Measurements from ENCODE around the gene LUZP1. TPM values are rescaled to one million over a fixed set of nuclear protein-coding genes. Genes with fewer than 3 reads are reported as not detected.
A peak's percentile ranks its signal among the peaks of the same experiment; 100 is the strongest.

LUZP1 gene
- total RNA-seq, 1 experiment from 2014 or later = 22.4 TPM

DNA sequence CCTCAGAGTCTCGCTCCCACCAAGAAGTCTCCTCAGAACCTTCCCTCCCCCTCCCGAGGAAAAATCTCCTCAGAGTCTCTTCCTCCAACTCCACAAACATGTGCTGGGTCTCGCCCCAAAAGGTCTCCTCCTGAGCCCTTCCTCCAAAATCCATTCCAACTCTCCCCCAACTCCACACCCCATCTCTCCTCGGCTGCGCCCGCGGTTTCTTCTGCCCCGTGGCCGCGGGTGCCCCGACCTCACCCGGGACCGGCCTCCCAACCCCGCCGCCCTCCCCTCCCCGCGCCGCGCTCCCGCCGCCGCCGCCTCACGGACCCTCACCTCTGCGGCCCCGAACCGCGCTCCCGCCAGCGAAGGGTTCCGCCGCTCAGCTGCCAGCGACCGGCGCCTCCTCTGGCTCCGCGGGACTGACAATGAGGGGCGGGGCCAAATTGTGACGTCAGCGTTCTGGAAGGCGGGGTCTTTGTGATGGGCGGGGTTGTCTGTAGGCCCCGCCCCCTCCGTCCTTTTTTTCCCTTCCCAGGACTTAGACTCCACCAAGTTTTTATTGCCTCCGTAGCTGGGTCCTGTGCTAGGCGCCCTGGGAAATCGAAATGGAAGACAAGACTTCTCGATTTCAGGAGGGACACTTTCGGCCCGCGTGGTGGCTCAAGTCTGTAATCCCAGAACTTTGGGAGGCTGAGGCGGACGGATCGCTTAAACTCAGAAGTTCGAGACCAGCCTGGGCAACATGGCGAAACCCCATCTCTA lies at the start of gene LUZP1 (continued):
- TF ChIP-seq POLR2AphosphoS5 (IDR thresholded peaks at IDR 0.05; ENCODE audit: low read depth, low read length) (peak; percentile 98), ELF1 (IDR thresholded peaks at IDR 0.05; ENCODE audit: borderline replicate concordance, low read depth) (no peak), EZH2phosphoT487 (IDR thresholded peaks at IDR 0.05; ENCODE audit: borderline replicate concordance) (no peak), YY1 (IDR thresholded peaks at IDR 0.05; ENCODE audit: extremely low read depth, insufficient replicate concordance, low read depth, low read length) (peak; percentile 54)
- TF ChIP-seq, protein P1, sequence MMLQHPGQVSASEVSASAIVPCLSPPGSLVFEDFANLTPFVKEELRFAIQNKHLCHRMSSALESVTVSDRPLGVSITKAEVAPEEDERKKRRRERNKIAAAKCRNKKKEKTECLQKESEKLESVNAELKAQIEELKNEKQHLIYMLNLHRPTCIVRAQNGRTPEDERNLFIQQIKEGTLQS (IDR thresholded peaks at IDR 0.05) = no peak

DNA sequence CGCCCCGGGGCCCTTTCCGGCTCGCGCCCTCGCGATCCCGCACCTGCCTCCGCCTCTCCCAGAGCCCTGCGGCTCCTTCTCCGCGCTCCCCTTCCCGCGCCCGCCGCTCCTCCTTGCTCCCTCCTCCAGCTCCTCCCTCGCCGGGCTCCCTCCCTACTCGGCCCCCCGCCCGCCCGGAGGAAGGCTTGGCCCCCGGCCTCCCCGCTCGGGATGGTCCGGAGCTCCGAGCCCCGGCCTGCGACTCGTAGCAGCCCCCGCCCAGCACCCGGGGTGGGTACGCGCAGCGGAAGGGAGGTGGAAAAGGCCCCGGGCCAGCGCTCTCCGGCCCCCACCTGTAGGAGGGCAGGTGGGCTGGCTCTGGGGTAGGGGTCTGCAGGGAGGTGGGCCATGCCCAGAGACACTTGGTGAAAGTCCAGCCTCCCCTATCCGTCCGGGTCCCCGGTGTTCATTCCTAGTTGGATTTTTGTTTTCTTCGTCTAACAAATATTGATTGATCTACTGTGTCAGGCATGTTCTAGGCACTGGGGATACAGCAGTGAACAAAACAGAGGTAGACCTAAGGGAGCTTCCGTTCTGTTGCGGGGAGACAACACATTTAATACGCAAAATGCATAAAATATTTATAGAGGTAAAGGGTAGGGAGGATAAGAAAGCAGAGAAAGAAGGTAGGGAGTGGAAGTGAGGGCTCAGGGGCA lies 48.9 kb upstream of the LUZP1 start, which contains the start of gene HTR1D:
Gene HTR1D, minus strand, starts transcription at position 82 of the 695 bp plus-strand sequence. CDS start 23,283 bp downstream, outside the sequence.
- CTCF ChIA-PET = interaction anchor here (0.6 to 2.3 kb wide), 9 partner anchors 12 to 322 kb away, joined by 3 to 9 read pairs (median 3); no protein-coding TSS in a partner anchor
- DNase-seq (ENCODE audit: low read depth, low spot score) (no peak), ATAC-seq (peak; percentile 80)
- Histone ChIP-seq H3K27ac (ENCODE audit: low read depth, low read length) (peak within 1 kb of the TSS; percentile 51; the same call in 1 of the 2 replicates), H3K36me3 (ENCODE audit: control insufficient read depth in 1 of 2, insufficient read depth in 2 of 2, low read length in 2 of 2) (no peaks in the 10 kb centered on the region), H3K27me3 (ENCODE audit: insufficient read depth, low read length) (no peaks in the 10 kb centered on the region; the same call in 1 of the 2 replicates), H3K9me3 (ENCODE audit: control insufficient read depth in 1 of 2, insufficient read depth in 1 of 2, low read depth in 1 of 2, low read length in 2 of 2) (no peaks in the 10 kb centered on the region), H3K79me2 (ENCODE audit: insufficient read depth, low read length) (no peaks in the 10 kb centered on the region), H3K4me1 (ENCODE audit: control insufficient read depth in 1 of 2, insufficient read depth in 2 of 2, low read length in 2 of 2) (peaks cover 0 to 27% of the 10 kb centered on the region in 2 experiments; a peak in 3 of 4 replicates), H2AFZ (ENCODE audit: low read depth, low read length, poor library complexity, severe bottlenecking) (peak within 1 kb of the TSS; percentile 96), H3K9ac (ENCODE audit: low read length) (peak within 1 kb of the TSS; percentile 65), H3K4me2 (ENCODE audit: low read length) (peak within 1 kb of the TSS; percentile 96), H3K4me3 (replicated peaks in 1 of 2; ENCODE audit: low read depth in 1 of 2, low read length in 2 of 2) (peak within 1 kb of the TSS; percentile 51 to 66), H3K9me2 (ENCODE audit: insufficient read depth) (no peaks in the 10 kb centered on the region), H4K20me1 (ENCODE audit: insufficient read depth) (no peaks in the 10 kb centered on the region)
- peak; percentile 36; the same call in 1 of the 2 replicates for TF ChIP-seq POLR2AphosphoS5 (IDR thresholded peaks at IDR 0.05; ENCODE audit: low read depth, low read length)
- TF ChIP-seq SRF (IDR thresholded peaks at IDR 0.05; ENCODE audit: low read depth) = no peak
- POLR2A ChIA-PET = interaction anchor here (0.5 kb wide), 1 partner anchor 337 kb away, joined by 3 read pairs; no protein-coding TSS in a partner anchor
- intact Hi-C loops (cut with micrococcal nuclease) = loop anchor here (10.0 kb wide), 1 partner anchor 317 kb away; the partner anchor contains the start of gene E2F2
- BruUV-seq (replicated peaks) = no TSS peak
- RAD21 ChIA-PET (ENCODE audit: low non-redundant PET in 1 of 2, low total read pairs in 2 of 2, uncharacterized antibody in 2 of 2, unreplicated experiment in 2 of 2) = interaction anchor here in 1 of 2 experiments (0.7 kb wide), 3 partner anchors 48 to 322 kb away, joined by 3 to 5 read pairs (median 4); no protein-coding TSS in a partner anchor
